Fibroblast of mammary gland (primary cell): ENCODE results near the gene IPPK.
A peak's percentile ranks its signal among the peaks of the same experiment; 100 is the strongest.

Source experiments
- DNase-seq: peaks from one replicate; pipeline ENCODE4 v3.0.0-alpha.2; 2010; ENCODE audit warnings: low read depth
- H3K4me3 ChIP-seq: 2 replicates; pipeline ENCODE4 v1.5.1; 2011; ENCODE audit warnings: low read depth, mild to moderate bottlenecking, low read length, moderate library complexity; ENCODE audit not compliant: control insufficient read depth
- TF ChIP-seq, protein P1 (sequence below): conservative IDR thresholded peaks from 2 replicates; pipeline ENCODE4 v1.5.1; 2011; ENCODE audit warnings: low read depth, low read length, inconsistent platforms; ENCODE audit not compliant: control insufficient read depth, insufficient read depth

Gene IPPK

DNA sequence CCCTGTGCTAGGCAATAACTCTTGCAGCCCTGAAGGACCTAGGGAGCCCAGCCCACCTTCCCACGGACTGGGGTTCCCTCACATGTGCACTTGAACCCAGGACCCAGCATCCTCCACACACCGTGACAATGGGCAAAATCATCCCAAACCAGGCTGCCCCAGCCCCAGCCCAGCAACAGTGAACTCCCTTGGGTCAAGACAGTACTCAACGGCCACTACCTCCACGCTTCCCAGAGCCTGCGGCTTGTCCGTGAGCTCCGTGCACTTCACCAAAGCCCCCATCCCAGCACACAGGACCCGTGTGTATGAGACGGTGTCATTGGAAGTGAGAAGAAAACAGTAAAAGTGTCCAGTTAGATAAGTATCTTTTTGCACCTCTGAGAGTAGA, 55.8 kb downstream of the IPPK start:
- TF ChIP-seq, protein P1, sequence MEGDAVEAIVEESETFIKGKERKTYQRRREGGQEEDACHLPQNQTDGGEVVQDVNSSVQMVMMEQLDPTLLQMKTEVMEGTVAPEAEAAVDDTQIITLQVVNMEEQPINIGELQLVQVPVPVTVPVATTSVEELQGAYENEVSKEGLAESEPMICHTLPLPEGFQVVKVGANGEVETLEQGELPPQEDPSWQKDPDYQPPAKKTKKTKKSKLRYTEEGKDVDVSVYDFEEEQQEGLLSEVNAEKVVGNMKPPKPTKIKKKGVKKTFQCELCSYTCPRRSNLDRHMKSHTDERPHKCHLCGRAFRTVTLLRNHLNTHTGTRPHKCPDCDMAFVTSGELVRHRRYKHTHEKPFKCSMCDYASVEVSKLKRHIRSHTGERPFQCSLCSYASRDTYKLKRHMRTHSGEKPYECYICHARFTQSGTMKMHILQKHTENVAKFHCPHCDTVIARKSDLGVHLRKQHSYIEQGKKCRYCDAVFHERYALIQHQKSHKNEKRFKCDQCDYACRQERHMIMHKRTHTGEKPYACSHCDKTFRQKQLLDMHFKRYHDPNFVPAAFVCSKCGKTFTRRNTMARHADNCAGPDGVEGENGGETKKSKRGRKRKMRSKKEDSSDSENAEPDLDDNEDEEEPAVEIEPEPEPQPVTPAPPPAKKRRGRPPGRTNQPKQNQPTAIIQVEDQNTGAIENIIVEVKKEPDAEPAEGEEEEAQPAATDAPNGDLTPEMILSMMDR: no peak
- no peak for DNase-seq

DNA sequence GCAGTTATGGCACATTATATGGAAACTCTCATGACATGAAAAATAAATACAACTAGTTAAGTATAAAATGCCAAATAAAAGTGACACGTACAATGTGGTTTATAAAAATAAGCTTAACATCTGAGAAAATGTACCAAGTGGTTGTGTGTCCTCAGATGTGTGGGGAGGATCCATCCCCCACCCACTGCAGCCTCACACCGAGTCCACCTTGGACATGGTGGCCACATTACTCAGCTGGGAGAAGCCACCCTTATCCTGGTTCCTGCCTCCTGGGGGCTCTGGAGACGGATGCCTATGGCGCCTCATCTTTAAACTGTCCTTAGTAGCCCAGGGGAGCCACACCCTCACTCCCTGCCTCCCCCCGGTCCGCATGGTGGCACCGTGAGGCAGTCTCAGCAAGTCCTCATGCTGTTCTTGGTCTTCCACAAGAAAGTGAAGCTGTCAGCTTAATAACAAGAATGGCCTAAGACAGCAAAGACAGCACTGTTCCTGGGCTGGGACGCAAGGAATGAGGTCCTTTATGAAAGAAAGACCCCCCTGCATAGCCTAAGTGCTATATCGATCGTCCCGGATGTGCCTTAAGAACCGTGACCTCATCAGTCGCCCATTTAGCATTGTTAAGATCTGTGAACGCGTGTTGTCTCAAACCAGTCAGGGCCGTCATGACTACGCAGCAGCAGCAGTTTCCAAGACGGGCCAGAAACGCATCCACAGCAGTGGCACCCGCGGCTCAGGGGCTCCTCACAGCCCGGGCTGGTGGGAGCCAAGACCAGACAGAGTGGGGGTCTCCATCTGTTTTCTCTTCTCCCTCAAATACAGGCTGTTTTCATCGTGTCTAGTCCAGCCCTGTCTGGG, 56.4 kb downstream of the IPPK start:
- H3K4me3 ChIP-seq: no peak overlapping the region
- TF ChIP-seq, protein P1: no peak
- no peak for DNase-seq

More for the DNA sequence above, 55.8 kb downstream of the IPPK start:
- no peak overlapping the region for H3K4me3 ChIP-seq

DNA sequence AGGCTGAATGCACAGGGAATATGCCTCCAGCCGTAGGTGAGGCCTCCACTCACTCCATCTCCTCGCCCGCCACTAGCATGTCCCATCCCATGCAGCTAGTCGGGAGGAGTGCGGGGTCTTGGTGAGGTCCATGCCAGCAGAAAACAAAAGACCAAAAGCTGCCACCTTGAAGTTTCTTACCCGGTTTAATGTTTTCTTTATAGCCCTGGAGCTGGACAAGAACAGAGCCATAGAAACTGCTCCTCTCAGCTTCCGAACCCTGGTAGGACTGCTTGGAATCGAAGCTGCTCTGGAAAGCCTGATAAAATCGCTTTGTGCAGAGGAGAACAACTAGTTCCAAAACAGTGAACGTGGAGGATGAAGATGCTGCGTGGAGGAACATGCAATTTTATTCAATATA, 57.1 kb downstream of the IPPK start:
- no peak for DNase-seq
- no peak overlapping the region for H3K4me3 ChIP-seq
- TF ChIP-seq, protein P1: no peak

DNA sequence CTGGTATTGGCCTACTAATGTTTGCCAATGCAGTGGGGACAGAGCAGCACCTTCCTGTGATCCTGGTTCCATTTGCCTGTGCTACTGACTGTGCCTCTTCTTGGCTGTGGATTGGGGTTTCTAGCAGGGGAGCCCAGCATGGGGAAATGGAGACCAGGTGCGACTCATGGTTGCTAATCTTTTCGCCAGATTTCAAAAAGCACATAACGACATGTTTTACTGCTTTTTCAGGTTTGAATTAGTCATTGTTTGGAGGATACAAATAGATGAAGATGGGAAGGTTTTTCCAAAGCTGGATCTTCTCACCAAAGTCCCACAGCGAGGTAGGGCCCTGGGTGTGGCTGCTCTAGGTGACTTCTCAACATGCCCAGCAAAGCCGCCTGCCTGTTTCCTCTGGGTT, 57.6 kb downstream of the IPPK start:
- H3K4me3 ChIP-seq: no peak overlapping the region
- TF ChIP-seq, protein P1: no peak
- DNase-seq: no peak

DNA sequence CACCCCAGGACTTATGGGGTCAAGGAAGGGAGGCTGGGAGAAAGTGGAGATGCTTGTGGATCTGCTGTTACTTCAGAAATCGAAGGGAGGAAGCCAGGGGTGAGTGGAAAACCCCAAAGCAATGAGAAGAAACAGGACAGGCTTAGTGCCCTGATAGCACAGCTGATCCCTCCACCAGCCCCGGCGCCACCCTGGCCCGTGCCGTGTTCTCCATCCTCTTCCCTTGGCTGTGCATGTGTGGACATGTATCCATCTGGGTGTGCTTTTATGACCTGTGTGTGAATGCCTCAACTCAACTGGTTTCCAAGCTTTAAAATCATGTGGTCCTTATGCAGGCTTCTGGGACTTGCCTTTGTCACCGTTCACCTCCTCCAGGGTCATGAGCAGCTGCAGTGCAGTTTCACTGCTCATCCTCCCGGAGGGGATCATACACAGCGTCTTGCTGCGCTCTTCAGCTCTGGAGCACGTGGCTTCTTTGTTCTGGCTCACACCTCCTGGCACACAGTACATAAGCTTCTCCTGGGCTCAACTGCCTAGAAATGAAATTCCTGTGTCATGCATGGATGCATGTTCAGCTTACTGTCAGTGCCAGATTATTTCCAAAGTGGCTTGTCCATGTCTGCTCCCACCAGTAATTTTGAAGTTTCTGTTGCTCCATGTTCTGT, 58.2 kb downstream of the IPPK start:
- no peak overlapping the region for H3K4me3 ChIP-seq
- no peak for DNase-seq
- TF ChIP-seq, protein P1: no peak

DNA sequence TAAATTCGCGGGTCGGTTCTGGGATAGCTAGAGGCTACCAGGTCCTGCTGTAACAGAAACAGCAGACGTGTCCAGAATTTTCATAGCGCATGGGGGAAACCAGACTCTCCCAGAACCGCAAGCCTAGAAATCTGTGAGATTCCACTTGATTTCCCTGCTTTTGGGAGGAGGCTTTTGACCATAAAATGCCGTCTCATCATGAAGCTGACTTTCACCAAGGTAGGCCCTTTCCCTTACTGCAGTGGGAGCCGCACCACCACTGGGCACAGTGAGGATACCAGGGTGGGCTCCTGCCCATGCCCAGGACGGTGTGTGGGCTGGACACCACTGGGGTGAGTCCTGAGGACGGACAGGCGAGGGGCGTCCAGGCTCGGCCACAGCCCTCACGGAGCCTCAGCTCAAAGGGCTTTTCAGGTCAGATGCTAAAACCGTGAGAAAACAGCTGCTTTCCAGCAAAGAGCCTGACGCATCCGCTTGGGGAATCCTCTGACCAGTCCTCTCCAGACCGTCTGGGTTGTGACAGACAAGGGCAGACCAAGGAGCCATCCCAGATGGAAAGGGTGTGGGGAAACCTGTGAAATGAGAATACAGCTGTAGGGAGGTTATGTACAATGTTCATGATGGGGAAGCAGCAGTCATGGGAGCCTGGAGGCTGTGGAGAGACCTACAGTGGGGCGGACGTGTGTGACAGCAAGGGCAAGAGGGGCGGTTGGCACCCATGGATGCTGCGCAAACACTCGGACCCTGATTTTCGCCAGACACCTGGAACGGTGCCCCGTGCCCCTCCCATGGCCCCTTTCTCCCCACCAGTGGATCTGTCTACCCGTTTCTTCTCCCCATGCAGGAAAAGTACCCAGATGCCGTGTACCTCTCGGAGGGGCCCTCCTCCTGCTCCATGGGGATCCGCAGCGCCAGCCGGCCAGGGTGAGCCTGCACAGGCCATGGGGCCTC, 59.2 kb downstream of the IPPK start:
- no peak overlapping the region for H3K4me3 ChIP-seq
- DNase-seq: peak; percentile 60
- TF ChIP-seq, protein P1: no peak
